GM18868 (cell line): ENCODE results near the gene RAPGEF4.
"Not testable (repeated sequence)": the region's sequence is repeated elsewhere in the genome, so short reads cannot be mapped to it uniquely, and the experiment has no call there.

Experiments used
- ATAC-seq: cut with Tn5 transposase; IDR thresholded peaks from one replicate; pipeline ENCODE4 v1.9.1; 2021; ENCODE audit warnings: mild to moderate bottlenecking, moderate library complexity; ENCODE audit not compliant: unreplicated experiment

RAPGEF4 gene

DNA sequence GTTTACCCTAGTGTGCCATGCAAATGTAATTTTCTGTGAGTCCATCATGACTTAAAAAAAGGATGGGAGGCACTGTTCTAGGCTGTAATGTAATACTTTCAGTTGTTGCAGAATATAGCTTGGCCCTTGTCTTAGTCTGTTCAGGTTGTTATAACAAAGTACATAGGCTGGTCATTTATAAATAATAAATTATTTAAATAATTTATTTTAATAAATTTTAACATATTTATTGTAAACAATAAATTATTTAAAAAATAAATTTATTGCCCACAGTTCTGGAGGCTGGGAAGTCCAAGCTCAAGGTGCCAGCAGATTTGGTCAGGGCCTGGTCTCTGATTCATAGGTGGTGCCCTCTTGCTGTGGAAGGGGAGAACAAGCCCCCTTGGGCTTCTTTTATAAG is 35.2 kb downstream of the RAPGEF4 start:
- no peak for ATAC-seq

DNA sequence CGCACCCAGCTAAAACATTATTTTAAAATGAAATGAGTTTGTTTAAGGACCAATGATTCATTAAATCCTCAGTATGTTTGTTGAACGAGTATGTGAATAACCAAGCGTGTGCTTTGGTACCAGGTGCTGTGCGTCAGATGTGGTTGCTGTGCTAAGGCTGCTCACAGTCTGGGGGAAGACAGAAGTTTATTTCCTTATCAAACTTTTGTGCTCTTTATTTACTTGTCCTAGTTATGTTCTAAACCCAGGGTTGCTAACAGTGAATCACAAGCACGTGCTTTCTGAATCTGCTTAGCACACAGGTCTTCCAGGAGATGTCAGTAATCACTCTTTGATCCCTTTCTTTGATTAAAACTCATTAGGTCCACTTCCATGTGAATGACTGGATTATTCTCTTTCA is 37.0 kb downstream of the RAPGEF4 start:
- ATAC-seq = no peak

DNA sequence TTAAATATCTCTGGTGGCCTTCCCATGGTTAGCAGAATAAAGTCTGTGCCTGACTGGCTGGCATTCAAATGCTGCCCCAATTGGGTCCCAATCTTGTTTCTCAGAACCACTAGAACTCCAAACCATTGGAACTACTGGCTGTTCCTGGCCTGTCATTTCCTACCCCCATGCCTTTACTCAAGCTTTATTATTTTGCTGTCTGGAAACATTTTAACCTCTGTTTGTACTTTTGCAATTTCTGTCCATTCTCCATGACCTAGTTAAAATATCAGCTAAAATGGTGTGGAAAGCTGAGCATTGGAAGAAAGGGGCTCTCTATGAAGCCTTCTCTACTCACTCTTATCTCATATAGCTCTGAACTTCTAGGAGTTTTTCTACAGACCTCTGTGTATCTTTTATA is 38.7 kb downstream of the RAPGEF4 start:
- ATAC-seq = no peak

DNA sequence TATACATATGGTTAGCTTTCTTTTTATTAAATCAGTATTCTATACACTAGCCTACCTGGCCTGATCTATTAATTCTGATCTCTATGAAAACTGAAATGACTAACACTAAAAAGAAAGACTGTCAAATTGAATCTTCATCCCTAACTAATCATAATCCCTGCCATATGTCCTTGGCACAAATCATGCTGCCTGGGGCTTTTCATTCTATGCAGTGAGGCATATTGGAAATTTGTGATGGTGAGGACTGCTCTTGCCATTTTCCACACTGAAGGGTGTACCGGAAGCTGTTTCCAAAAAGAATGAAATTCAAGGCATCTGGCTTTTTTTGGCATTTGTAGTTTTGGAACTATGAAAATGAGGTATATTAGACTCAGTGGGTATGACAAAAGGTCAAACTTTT is 39.7 kb downstream of the RAPGEF4 start:
- no peak for ATAC-seq

DNA sequence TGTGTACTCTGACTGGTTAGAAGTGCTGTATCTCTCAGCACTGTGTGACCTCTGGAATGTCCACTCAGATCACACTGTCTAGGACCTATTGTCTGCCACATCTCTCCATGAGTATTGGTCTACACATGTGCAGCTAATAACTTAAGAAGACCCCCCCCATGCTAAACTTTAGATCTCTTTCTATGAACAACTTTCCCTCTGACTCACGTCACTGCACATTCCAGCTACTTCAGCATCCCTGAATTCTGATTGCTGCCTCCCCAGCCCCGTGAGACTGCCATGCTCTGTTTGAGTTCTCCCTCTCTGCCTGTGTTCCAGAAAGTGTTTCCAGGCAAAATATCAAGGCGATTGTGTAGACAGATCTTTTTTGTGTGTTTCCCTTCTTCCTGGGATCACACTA is 41.8 kb downstream of the RAPGEF4 start:
- no peak for ATAC-seq

DNA sequence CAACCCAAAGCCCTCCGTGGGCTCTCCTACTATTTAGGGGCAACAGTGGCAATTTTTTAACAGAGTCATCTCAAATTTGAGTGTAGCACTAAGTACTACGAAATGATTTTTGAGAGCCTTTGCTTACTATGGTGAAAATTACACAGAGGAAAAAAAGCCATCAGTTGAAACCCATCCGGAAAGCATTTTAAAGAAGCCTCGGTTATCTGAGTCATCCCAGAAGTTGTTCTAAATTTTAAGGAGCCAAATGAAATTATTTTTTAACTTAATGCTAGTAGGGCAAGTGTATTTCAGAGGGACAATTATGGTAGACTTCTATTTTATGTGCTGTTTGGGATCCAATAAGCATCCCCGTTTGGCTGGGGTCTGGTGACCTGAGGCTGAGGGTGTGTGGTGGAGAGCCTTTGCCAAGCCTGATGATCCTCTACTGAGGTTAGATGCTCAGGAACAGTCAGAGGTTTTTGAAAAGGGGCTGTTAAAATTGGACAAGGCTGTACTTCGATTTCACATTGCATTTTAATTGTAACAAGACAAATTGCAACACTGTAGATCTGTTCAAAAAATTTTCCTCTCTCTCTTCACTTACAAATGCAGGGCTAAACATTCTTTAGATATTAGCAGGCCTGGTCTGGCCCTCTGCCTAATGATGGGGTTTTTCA is 47.0 kb downstream of the RAPGEF4 start:
- no peak for ATAC-seq

DNA sequence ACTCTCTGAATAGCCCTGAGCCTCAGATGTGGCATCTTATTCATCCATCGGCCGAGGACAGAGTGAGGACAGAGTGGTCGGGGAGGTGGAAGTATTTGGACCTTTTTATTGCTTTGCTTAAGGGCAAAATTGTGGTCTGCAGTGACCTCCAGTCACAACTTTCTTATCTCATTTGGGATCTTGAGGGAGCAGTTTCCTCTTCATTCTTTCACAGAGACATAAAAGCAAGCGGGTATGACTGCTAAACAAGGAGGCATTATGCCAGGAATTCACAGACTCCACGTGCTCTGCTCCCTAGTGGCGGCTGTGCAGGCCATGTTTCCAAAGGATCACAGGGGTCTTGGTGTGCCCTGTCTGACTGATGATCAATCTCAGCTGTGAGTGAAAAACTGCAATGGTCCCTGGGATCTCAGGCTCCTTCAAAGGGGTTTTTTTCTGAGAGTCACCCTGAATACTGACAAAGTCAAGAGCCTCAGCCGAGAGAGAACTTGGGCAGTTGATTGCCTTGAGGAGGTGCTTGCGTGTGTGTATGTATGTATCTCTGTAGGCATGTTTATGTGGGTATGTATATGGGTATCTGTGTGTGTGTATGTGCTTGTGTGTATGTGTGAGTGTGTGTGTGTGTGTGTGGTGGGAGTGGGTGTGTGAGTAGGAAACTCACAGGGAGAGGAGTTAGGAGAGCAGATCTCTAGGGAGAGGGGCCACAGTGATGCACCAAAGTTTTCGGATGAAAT is 47.7 kb downstream of the RAPGEF4 start:
- ATAC-seq = no peak

DNA sequence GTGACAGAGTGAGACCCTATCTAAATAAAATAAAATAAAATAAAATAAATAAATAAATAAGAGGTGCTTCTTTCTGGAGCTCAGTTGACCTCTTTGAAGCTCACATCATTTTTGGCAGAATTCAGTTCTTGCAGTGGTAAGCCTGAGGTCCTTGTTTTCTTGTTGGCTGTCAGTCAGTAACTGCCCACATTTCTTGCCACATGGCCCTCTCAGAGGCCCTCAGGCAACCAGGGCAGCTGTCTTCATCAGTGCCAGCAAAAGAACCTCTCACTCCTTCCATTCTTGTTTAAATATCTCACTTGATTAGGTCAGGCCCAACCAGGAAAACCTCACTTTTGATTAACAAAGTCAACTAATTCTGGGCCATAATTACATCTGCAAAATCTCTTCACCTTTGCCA is 53.2 kb downstream of the RAPGEF4 start:
- no peak for ATAC-seq

DNA sequence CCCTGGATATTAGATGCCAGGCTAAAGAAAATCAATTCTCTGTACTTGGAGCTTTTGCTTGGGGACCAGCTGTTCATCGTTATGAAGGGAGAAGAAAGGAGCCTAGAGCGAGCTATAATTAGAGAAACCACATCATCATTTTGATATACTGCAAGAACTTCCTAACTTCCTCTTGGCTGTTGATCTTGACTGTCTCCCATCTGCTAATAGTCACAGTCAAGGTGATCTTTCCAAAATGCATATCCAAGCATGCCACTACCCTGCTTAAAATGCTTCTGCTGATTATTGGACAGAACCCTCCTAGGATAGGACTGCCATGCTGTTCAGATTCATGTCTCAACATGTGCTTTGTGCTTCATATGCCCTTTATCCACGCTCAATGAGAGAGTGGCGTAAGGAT is 54.8 kb downstream of the RAPGEF4 start:
- ATAC-seq = no peak

DNA sequence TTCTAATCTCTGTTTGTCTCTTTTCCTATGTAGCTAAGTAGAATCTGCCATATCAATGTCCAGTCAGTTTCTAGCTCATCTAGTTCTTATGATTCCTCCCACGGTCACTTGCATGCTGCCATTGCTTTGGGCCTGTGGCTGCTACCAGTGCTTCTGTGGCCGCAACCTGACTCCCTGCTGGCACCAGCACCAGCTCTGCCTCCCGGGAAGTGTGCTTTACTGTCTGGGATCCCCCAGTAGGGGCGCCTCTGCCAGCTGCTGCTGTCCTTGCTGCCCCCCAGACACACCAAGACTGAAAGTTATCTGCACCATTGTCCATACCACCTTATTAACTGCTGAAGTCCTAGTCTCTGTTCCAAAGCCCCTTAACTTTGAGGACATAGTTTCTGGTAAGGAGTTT is 56.3 kb downstream of the RAPGEF4 start:
- ATAC-seq = no peak

DNA sequence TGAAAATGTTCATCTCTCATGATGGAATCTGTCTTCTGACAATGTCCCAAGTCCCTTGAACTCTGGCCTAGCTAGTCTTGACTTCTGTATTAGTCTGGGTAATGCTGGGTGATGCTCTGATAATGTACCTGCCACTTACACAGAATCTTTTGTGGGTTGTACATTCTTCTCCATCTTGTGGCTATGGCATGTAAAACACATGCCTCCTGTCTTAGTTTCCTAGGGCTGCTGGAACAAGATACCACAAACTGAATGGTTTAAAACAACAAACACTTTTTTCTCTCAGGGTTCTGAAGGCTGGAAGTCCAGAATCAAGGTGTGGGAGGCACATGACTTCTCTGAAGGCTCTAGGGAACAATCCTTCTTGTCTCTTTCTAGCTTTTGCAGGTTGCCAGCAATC is 57.1 kb downstream of the RAPGEF4 start:
- ATAC-seq = no peak

DNA sequence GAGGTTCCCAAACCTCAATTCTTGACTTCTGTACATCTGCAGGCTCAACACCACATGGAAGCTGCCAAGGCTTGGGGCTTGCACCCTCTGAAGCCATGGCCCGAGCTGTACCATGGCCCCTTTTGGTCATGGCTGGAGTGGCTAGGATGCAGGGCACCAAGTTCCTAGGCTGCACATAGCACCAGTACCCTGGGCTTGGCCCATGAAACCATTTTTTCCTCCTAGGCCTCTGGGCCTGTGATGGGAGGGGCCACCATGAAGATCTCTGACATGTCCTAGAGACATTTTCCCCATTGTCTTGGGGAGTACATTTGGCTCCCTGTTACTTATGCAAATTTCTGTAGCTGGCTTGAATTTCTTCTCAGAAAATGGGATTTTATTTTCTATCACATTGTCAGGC is 67.7 kb downstream of the RAPGEF4 start:
- ATAC-seq = not testable (repeated sequence)

DNA sequence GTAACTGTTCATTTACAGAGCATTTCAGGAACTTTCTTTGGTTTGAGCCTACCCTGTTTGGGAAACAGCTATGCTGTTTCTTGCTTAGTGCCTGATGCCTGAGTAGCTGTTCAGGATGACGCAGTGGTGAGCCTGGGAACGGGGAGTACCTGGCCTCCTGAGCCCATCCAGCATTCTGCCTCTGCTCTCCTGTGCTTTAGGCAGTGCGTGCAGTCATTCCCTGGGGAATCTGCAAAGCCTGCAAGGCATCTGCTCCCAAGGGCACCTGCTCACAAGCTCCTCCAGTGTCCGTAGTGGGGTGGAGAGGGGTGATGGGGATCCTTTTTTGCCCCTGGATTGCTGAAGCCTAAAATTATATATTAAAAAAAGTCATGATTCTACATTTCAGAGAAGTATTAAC is 68.8 kb downstream of the RAPGEF4 start:
- ATAC-seq = no peak

DNA sequence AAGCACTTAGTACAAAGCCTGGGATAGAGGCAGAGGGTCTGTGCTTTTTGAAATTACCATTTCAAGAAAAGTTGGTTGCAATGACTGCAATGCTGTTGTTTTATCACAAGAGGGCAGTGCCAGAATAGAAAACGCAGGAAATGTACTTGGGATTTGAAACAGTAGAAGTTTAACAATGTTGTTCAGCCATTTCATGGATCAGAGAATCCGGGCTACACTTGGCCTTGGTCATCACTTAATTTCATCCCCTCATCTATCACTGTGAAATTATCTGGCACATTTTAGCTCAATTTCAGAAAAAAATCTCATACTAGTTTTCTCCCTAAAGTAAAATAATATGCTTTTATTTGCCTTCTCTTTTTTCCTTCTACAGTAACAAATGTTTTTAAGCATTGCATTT is 70.8 kb downstream of the RAPGEF4 start:
- no peak for ATAC-seq

DNA sequence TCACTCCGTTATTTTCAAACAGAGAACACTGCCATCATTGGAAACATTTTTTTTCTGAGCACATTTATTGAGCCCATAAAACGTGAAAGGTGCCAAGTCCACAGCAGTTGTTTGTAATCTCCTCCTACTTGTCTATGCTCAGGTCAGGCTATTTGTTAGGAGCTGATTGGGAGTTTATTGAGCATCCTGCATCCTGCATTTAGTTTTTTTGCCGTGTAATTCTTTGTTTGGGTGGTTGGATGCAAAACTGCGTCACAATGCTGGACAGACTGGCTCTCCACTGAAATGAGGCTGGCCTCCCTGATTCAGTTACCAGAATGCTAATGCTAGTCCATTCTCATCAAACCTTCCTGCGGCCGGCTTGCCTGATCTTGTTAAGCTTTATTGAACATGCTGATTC is 71.4 kb downstream of the RAPGEF4 start:
- ATAC-seq = no peak

DNA sequence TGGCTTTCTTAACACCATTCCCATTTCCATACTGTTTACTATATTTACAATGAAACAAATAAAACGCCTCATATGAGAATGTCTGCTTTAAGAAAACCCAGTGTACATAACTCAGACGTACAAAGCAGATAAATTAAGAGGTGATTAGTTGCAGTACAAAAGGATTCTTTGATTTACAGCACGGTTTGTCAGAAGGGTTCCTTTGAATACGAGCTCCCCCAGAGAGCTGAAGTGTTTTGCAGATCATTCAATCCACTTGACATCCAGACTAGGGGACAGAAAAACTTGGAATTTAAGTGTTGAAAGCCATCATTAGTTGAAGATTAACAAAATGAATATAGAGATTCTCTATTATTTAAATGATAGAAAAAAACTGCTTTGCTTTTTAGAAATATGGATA is 72.5 kb downstream of the RAPGEF4 start:
- no peak for ATAC-seq

DNA sequence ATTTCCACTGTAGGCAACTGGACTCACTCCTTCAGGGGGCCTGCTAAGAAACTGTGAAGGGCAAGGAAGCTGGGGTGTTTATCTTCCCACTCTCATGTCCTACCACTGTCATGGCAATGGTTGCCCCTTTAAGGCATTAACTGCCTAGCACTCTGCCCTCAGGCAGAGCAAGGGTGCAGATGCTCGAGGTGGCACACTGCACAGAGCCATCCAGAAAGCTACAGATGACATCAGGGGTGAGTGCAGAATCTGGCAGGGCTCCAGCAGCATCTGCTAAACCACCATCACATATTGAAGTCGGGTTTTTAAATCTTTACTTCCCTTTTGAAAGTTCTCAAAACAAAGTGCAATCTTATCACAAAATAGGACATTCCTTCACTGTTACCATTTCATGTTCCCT is 75.4 kb downstream of the RAPGEF4 start:
- ATAC-seq = no peak

DNA sequence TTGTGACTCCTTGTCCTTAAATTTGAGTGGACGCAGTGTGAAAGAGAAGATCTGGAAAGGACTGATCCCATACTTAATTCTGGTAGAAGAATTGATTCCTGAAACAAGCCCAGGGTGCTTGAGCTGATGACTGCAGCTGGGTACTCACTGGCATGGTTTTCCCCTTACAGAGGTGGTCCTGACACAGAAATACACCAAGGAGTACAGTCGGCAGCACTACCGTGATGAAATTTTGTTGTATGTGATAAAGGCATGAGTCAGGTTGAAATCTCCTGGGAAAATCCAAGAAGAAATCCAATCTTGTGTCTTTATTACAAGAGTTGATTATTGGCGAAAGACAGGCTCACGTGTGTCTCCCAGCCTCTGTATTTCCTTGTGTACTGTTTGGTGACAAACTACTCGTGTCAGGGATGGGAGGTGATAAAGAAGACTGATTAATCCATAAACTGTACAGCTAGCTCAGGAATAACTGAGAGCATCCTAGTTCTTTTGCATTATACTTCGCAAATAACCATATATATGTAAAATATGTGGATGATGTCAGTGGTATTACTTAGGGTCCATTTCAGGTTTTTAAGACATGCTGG is 76.6 kb downstream of the RAPGEF4 start:
- ATAC-seq = no peak

DNA sequence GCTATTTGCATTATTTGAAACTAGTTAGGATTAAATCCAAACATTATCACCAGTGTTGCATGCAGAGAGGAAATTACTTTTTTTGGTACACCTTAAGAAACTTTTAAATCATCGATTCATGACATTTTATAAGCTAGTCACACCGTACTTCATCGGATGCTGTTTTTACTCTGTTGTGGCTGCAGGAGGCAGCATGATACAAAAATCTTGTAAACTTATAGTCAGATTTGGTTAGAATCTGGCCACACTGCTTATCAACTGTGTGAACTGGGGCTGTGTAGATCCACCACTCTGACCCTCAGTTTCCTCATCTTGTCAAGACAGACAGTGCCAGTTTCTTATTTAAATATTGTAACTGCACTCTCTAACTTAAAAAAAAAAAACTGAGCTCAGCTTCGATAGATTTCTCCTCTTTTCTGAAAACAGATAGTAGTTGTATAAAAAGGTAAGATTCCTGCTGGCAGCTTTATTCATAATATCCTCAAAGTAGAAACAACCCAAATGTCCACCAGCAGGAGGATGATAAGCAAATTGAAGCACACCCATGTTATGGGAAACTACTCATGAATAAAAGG is 77.8 kb downstream of the RAPGEF4 start:
- ATAC-seq = no peak

DNA sequence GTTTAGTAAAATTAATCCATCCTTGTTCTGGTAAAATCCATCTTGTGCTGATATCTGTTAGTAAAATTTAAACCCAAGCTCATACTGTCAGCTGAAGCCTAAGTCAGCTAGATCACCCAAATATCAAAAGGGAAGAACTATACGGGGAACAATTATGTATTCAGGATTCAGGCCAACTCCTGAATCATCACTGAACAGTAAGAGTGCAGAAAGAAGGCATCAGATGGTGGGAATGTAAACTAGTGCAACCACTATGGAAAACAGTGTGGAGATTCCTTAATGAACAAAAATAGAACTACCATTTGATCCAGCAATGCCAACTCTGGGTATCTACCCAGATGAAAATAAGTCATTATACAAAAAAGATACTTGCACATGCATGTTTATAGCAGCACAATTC is 81.8 kb downstream of the RAPGEF4 start:
- ATAC-seq = no peak

DNA sequence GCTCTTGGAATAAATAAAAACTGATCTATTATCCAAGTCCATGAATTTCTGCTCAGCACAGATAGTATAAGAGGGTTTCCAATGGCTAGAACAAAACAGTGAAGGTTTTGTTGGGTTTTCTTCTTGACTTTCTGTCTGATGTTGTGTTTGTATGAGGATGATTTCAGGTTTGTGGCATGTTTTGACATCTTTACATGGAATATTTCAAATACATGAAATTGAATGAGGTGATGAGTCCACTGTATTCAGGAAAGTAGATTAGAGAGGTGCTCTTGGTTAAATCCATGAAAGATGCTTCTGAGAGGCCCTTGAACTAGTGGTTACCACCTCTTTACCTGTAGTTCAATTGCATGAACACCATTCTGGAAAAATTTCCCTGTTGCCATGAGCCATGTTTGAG is 84.3 kb downstream of the RAPGEF4 start:
- no peak for ATAC-seq
